GM21576 (cell line): Measurements from ENCODE around the gene TRIM7.
"Not testable (repeated sequence)": the region's sequence is repeated elsewhere in the genome, so short reads cannot be mapped to it uniquely, and the experiment has no call there.

Experiments
- ATAC-seq: cut with Tn5 transposase; IDR thresholded peaks from one replicate; pipeline ENCODE4 v1.9.1; 2021; ENCODE audit warnings: mild to moderate bottlenecking, moderate library complexity; ENCODE audit not compliant: unreplicated experiment

The TRIM7 gene

DNA sequence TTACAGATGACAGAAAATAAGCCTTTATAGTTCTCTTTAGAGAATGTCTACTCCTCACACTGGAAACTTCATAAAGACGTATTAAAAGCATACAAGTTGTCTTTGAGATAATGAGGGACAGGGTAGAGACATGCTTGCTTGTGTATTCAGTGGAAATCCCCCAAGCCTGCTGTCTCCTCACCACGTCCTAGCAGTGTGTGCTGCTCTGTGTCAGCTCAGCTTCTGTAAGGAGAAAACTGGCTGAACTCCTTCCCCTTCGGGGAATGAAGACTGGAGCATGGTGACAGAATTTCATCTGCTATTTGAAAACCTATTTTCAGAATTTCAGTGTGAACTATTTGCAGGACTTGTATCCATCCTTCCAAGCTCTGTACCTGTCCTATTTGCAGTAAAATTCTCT lies 48.2 kb downstream of the TRIM7 start:
- no peak for ATAC-seq

DNA sequence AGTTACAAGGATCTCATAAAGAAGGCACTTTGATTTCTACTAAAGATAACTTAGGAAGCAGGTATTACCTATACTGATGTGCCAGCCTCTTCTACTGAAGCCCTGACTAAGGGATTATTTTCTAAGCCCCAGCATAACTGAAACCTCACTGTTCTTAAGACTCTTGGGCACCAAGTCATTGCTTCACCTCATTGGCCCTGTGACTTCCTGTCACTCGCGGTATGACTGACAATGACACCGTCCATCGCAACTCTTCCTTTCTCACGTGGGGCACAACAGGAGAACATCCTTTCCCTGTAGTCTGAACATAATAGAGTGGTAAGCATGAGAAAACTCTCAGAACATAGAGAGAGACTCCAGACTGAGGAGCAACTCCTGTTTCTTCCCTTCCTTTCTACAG lies 51.2 kb downstream of the TRIM7 start:
- no peak for ATAC-seq

DNA sequence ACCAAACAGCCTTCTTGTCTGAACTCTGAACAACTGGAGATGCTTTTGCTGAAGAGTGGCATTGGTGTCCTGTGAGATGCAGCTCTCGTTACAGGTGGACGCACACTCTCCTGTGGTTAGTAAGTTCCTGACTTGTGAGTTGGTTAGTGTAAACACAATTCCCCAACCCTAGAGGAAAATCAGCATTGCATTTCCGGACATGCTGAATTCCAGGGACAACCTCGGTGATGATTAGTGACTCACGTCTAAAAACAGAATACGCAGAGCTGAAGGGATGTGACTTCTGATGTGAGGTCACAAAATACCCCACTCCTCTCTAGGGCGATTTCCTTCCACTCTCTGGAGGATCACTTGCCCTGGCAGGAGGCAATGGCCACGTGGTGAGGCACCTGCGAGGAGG lies 52.6 kb downstream of the TRIM7 start:
- no peak for ATAC-seq

DNA sequence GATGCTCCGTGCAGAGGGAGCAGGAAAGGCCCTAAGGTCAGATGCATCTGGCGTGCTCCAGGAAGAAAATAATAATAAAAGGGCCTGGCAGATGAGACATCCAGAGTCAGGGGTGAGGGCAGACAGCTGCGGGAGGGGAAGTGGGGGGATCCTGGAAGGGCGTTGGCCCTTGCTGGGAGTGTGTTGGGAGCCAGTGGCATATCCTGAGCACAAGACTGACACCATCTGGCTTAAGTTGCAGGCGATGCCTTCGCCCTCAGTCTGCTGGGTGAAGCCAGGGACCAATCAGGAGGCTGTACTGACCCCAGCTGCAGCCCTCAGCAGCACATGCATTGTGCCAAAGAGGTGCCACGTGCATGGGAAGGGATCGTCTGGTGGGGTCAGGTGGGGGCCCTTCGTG lies 53.9 kb downstream of the TRIM7 start:
- ATAC-seq: no peak

DNA sequence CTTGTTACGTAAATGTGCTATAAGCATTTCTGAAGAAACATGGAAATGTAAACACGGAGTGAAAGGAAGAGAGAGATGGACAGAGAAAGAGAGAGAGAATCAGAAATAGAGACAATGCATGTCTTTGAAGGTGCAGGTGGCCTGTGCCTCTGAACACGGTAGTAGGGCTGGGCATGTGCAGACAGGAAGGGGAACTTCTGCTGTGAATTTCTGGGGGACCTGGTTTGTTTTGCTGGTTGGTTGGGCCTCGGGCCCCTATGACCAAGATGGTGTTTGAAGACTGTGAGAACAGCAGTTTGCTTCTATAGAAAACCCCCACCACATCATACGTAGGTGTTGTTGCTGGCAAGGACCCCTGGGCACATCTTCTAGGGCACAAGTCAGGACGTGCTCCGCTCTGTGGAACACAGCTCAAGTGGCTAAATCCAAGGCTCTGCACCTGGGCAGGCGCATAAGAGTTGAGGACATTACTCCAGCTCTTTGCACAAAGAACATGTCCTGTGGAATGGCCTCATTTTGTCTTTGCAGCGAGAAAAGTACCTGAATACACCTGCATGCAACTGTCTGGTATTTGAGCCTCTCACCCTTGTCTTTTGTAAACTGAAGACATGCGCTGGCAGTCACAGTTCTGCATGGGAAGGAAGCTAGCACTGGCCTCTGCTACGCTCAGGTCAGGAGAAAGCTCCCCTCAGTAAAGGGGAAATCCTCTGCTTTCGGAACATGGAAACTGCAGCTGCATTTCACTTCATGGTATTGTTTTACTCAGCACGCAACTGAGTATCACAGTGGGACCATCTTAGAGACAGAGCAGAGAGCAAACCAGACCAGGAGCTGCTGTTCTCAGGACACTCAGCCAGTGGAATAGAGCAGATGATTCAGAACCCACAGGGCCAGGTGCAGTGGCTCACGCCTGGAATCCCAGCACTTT lies 54.9 kb downstream of the TRIM7 start:
- no peak for ATAC-seq

DNA sequence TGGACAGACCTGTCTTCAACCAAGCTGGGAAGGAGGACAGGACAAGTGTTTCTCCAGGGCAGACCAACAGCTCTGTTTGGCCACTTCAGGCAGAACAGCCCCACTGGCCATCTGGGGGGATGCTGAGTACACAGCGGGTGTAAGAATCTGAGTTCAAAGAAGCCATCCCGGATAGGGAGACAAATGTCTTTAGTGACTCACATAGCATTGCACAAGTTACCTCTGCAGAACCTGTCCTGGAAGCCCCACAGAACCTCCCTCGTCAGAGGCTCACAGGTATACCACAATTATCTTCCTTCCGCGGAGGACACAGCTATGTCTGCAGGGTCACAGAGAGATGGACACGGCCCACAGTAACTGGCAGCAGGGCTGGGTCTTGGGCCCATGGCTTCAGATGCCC lies 55.6 kb downstream of the TRIM7 start:
- no peak for ATAC-seq

DNA sequence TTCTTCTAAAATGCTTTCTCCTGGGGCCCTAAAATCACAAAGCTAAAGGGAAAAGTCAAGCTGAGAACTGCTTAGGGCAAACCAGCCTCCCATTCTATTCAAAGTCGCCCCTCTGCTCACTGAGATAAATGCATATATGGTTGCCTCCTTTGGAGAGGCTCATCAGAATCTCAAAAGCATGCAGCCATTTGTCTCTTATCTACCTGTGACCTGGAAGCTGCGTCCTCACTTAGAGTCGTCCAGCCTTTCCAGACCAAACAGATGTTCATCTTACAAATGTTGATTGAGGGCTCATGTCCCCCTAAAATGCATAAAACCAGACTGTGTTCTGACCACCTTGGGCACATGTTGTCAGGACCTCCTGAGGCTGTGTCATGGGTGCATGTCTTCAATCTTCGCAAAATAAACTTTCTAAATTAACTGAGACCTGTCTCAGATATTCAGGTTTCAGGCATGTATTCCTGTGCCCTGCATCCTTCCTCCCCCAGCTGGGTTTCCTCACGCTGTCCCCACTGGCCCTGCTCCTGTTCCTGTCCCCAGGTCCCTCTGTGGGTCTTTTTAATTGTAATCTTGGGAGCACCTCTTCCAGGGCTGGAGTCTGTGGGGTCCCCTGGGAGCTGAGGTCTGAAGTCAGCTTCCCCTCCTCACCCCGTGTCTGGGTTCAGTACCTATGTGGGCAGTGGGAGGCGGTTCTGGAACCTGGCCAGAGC lies 57.9 kb downstream of the TRIM7 start, which contains the start of gene OR2V2:
TSS of gene OR2V2 (plus strand) at position 660 of the 710 bp plus-strand sequence. CDS start 7,357 bp downstream, outside the sequence.
- not testable (repeated sequence) for ATAC-seq

DNA sequence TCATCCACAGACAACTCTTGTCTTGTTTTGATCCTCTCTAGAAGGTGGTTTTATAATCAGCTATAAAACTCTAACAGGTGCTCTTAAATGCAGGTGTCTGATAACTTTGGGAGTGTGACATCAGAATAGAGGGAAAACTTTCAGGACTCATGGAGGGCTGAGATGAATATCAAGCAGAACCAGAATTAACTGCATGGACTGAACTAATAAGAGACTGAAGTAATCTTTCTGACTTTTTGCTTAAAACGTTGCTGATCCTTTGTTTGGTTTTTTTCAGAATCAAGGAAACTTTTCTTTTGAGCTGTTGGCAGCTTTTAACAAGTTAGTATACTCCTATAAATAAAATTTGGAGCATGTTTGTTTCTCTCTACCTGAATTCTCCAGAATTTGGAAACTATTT lies 59.9 kb downstream of the TRIM7 start:
- no peak for ATAC-seq
